GM18502 (cell line): Measurements from ENCODE around the gene PRR22.
"Not testable (repeated sequence)": the region's sequence is repeated elsewhere in the genome, so short reads cannot be mapped to it uniquely, and the experiment has no call there.

Experiments used
- ATAC-seq: cut with Tn5 transposase; IDR thresholded peaks from one replicate; pipeline ENCODE4 v1.9.1; 2021; ENCODE audit warnings: mild to moderate bottlenecking; ENCODE audit not compliant: unreplicated experiment, poor library complexity

The PRR22 gene

GRCh38 chr19:5765220-5765619, 19.3 kb downstream of the PRR22 start:
- no peak for ATAC-seq

GRCh38 chr19:5762608-5763217, 21.8 kb downstream of the PRR22 start:
- no peak for ATAC-seq

- no peak for ATAC-seq
Observed at GRCh38 chr19:5753743-5754142, 30.8 kb downstream of the PRR22 start.

- no peak for ATAC-seq
Observed at GRCh38 chr19:5751709-5752108, 32.8 kb downstream of the PRR22 start.

- ATAC-seq, result no peak
Observed at GRCh38 chr19:5749505-5749904, 35.0 kb downstream of the PRR22 start.

GRCh38 chr19:5748920-5749319, 35.6 kb downstream of the PRR22 start:
- ATAC-seq, result not testable (repeated sequence)

- ATAC-seq, result not testable (repeated sequence)
Observed at GRCh38 chr19:5744999-5745398, 39.5 kb downstream of the PRR22 start.

GRCh38 chr19:5743630-5744029, 40.9 kb downstream of the PRR22 start:
- ATAC-seq, result no peak

- ATAC-seq, result no peak
Observed at GRCh38 chr19:5742051-5742450, 42.5 kb downstream of the PRR22 start.

- no peak for ATAC-seq
Observed at GRCh38 chr19:5738423-5738822, 46.1 kb downstream of the PRR22 start.

GRCh38 chr19:5733172-5733571, 51.4 kb downstream of the PRR22 start:
- ATAC-seq, result not testable (repeated sequence)
